GM19467 (cell line): ENCODE results near the gene ZMYND10.
"Not testable (repeated sequence)": the region's sequence is repeated elsewhere in the genome, so short reads cannot be mapped to it uniquely, and the experiment has no call there.

Experiments used
- ATAC-seq: cut with Tn5 transposase; IDR thresholded peaks from one replicate; pipeline ENCODE4 v1.9.1; 2021; ENCODE audit warnings: mild to moderate bottlenecking, moderate library complexity; ENCODE audit not compliant: unreplicated experiment

Gene ZMYND10

DNA sequence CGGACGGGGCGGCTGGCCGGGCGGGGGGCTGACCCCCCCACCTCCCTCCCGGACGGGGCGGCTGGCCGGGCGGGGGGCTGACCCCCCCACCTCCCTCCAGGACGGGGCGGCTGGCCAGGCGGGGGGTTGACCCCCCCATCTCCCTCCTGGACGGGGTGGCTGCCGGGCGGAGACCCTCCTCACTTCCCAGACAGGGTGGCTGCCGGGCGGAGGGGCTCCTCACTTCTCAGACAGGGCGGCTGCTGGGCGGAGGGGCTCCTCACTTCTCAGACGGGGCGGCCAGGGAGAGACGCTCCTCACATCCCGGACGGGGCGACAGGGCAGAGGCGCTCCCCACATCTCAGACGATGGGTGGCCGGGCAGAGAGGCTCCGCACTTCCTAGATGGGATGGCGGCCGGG is 33.5 kb downstream of the ZMYND10 start:
- not testable (repeated sequence) for ATAC-seq

- no peak for ATAC-seq
Observed at GRCh38 chr3:50304601-50305000, 40.9 kb downstream of the ZMYND10 start.

DNA sequence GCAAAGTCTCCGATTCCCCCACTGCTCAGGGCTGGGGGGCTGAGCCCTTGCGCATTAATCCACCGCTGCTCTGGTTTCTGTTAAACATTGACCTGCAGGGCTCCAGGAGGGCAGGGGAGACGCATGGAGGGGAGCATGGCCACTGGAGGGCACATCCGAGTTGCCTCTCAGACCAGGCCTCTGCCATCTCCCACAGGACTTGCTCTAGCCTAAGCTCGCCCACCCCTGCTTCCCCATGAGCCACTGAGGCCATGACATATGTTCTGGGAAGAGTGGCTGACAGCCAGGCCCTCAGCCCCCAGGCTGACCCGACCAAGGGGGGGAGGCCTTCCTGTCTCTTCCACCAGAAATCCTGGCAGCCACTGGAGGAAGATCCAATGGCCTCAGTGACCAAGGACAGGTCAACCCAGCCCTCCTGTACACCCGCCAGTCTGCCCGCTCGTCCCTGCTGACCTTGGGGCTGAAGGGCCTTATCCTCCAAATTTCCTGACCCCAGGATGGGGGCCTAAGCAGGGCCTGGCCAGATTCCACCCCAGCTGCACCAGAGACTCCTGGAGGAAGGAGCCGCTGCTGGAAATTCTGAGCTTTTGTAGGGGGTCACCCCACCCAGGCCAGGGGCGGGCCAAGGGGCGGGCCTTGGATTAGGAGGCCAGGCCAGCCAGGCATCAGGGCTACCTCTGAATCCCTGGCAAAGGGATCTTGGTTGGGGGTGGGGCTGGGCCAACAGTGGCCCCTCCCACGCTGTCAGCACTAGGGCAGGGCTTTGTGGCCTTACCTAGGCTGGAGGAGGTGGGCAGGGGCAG is 42.3 kb downstream of the ZMYND10 start, which contains the start of gene HYAL1:
HYAL1 (minus strand) TSS at position 562 of the 803 bp plus-strand sequence. CDS start 618 bp downstream, outside the sequence.
- no peak for ATAC-seq

- ATAC-seq, result no peak
Observed at GRCh38 chr3:50302095-50303012, 43.2 kb downstream of the ZMYND10 start.

DNA sequence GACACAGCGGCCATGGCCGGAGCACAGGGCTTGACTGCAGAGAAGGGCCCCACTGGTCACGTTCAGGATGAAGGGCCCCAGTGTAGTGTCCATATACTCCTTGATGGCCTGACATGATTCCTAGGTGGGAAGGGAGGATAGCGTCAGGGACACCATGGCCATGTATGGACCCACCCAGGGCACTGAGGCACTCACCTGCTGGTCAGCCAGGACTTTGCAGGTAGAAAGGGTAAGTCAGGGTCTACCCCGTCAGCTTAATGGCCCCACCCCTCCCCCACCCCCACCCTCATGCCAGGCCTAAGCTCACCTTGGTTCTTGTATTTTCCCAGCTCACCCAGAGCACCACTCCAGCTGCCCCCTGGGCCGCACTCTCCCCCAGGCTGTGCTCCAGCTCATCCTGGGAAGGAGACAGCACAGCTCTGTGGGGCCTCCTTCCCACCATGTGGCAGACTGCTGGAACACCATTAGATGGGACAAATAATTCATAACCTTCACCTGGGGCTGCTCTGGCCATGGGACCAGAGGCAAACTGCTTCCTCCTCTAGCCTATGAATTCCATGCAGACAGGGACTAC is 44.8 kb downstream of the ZMYND10 start:
- no peak for ATAC-seq

- ATAC-seq, result no peak
Observed at GRCh38 chr3:50299929-50300680, 45.4 kb downstream of the ZMYND10 start.

DNA sequence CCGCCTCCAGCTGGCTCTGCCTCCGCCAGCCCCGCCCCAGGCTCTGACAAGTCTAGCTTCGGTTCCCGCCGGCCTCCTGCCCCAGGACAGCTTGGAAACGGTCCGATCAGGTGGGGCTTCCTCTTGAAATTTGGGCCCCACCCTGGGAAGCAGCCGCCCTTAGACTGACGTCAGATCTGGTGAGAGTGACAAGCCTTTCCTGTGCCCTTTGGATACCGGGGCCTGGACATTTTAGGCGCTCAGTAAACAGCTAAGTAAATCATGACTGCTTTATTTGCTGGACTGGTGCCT is 45.9 kb downstream of the ZMYND10 start:
- ATAC-seq, result no peak

DNA sequence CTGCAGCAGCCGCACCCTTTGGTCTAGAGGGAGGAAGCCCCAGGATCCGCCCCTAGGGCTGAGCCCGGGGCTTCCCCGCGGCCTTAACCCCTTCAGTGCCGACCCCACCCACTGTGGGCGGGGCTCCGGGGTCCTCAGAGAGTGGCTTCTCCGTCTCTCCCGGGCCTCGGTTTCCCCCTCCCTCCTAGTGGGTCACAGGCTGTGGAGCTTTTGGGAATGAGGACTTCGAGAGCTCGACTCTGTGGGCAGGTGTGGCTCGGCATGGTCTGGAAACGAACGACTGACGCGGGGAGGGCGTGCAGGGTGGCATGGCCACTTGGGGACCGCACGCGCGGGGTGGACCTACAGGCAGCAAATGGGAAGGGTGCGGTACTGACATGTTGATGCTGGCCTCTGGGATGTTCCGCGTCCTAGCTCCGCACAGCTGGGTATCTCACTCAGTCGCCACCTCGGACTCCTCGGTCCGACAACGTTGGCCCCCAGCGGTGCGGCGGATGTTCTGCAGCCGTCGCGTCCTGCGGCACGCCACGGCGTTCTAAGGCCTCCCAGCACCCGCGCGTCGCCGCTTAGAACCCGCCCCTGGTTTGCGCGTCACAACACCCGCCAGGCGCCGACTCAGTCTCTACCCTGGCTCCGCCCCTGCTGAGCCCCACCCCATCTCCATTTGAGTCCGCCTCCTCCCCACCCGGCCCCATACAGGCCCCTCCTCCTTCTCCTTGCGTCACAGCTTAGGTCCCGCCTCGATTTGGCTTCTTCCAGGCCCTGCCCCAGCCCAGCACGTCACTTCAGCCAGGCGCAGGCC is 46.5 kb downstream of the ZMYND10 start, which contains the start of the genes HYAL3 and NAA80:
HYAL3 (minus strand) TSS at position 570 of the 802 bp plus-strand sequence. CDS start 3,803 bp downstream, outside the sequence.
NAA80 (minus strand) TSS at position 570 of the 802 bp plus-strand sequence. CDS start 1,942 bp downstream, outside the sequence.
- peak; percentile 77 for ATAC-seq

DNA sequence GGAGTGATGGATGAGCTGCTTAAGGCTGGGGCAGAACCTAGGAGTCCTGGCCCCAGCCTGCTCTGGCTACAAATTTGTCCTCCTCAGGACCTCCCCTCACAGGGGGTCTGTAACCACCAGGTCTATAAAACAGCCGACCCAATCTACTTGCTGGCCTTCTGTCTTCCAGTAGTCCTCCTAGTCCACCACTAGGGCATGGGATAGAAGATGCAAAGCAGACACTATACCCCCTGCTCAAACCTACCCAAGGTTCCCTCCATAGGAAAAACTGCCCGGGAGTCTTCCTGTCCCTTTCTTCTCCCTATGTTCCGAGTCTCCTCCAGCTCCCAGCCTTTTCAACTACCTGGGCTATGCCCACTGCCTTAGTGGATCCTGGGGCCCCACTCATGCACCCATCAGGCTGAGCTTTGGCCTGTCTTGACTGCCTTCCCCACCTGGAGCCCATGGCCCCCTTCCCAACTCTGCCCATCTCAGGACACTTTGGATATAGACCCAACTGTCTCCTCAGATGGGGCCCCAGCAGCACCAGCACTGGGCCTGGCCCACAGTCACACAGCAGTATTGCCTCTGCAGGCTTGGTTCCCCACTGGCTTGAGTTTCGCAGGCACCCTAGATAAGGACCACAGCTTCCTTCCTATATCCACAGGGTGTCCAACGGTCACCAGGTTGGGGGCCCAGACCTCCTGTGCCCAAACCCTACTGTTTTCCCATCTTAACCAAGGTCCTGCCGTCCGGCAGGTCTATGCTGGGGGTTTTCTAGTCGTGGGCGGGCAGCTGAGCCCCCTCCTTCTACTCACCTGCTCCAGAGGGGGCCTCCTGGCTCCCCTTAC is 47.4 kb downstream of the ZMYND10 start:
- ATAC-seq, result no peak

GRCh38 chr3:50297384-50297775 is 48.2 kb downstream of the ZMYND10 start:
- no peak for ATAC-seq

- no peak for ATAC-seq
Observed at GRCh38 chr3:50296721-50297383, 48.7 kb downstream of the ZMYND10 start.

DNA sequence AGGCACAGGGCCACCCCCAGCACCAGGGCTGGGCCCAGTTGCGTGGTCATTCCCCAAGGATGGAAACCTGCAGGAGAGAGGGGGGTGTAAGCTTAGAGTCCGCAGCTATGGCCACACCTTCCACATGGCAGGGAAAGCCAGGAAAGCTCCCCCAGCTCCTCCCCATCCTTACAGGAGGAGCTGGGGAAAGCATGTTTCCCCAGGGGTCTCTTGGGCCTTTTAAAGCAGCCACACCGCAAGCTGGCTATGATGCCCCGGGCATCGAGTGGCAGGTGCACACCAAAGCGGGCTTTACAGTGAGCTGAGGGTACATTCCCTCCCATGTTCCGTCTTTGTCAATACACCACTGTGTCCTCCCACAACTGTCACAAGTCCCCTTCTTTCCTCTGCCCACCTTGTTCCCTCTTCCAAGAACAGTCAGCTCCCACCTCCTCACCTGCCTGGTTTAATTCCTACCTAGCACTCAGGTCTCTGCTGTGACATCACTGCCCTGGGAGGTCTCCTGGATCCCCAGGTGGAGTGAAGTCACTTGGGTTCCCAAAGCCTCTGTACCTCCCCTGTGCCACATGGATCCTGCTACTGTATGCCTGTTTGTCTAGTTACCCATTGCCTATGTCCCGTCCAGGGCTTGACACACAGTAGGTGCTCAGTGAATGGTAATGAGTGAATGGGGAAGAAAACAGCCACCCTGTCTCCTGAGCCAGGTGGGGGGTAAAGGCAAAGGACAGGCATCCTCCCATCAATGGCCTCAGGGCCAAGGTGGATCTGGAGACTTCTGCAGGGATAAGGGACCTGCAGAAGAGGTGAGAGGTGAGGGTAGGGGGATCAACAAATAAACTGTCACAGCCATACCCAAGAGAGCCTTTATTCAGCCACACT is 49.7 kb downstream of the ZMYND10 start:
- no peak for ATAC-seq

DNA sequence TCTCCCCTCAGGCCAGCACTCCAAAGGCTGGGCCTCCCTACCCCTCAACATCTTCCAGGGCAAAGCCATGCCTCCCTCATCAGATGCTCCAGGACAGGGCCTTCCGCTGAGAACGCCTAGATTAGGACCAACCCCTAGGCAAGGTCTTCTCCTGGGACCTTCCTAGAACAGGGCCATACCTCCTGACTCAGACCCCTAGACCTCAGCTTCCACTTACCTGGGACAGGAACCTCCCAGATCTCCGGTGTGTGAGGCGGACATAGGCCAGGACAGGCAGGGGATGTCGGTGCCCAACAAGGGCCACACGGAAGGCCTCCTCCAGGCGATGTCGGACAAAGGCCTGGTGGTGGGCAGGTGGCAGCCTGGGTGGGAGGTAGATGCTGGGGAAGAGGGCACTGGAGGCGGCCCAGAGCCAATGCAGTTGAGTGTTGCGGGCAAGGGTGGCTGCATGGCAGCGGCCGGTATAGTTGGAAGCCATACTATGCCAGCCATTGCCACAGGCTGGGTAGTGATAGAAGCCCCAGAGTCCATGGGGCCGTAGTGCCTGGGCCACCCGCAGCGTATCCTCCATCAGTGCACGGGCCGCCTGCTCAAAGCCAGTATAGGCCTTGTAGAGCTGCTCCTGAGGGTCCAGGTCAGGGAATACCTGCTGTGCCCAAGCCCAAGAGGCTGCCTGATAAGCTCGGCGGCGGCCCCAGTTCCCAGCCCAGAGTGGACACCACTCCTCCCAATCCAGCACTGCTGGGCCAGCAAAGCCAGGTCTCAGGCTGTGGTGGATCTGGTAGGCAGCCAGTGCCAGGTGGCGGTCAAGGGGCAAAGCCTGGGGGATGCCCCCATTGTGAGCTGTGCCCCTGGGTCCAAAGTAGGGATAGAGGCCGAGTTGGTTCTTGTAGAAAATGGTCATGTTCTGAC is 50.8 kb downstream of the ZMYND10 start:
- ATAC-seq, result no peak

GRCh38 chr3:50294089-50294488 is 51.4 kb downstream of the ZMYND10 start:
- no peak for ATAC-seq

DNA sequence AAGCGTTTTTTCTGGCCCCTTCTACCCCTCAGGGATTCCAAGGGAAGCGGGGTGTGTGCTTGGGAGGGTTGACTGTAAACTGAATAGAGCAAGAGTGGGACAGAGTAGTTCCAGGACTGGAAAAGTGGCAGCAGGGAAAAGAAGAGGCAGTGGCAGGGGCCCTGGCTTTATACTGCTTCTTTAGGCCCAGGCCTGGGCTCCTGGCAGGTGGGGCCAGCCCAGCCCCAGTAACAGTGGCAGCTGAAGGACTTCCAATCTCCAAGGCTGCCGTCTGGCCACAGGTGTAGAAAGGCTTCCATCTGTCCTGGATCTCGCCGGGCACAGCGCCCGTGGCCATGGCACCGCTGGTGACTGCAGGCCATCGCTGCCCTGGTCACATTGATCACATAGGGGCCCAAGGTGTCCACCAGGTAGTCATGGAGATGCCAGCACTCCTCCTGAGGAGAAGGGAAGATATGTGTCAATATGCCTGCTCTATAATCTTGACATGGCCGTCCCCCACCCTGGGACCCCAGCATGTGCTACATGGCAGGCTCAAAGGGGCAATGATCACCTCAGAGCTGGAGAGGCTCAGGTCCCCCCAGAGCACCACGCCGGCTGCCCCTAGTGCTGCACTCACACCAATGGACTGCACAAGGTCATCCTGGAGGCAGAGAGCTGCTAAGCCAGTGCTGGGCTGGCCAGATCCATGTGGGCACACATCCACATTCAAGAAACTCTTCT is 52.3 kb downstream of the ZMYND10 start:
- ATAC-seq, result no peak
